Endothelial cell of umbilical vein (primary cell): ENCODE measurements around the gene NR1H4. TPM values are rescaled to one million over a fixed set of nuclear protein-coding genes. Genes with fewer than 3 reads are reported as not detected.
A peak's percentile ranks its signal among the peaks of the same experiment; 100 is the strongest.

ENCODE experiments used
- BruUV-seq: library from RNA; stranded (reverse); fragments of 400-500 nt; replicated peaks from 2 replicates; lab custom pipeline; 2021; lab: Mats Ljungman, UMichigan
- CTCF ChIA-PET: fragments of 300-600, 350-600 bp; sonication (Branson Sonifier 250); formaldehyde crosslinking; loops from one replicate; lab custom pipeline; 2021; ENCODE audit warnings: antibody characterized with exemption, inconsistent platforms; lab: Charles Lee
- POLR2A ChIA-PET: fragments of 300-600, 350-600 bp; sonication (Branson Sonifier 250); formaldehyde crosslinking; loops from one replicate; lab custom pipeline; 2021; ENCODE audit warnings: antibody characterized with exemption, inconsistent platforms; lab: Charles Lee
- DNase-seq: peaks from one replicate; pipeline ENCODE4 v3.0.0-alpha.2; 2011; ENCODE audit warnings: low read depth, low spot score
- FAIRE-seq: peaks from 2 replicates; lab custom pipeline; 2011; peaks lifted over from hg19 to GRCh38; lab: Jason Lieb, UNC
- H2AFZ ChIP-seq: 2 replicates; pipeline ENCODE4 v1.6.0; 2012; ENCODE audit warnings: low read depth, low read length, control low read depth, inconsistent platforms
- H3K27ac ChIP-seq: 2 replicates; pipeline ENCODE4 v1.5.1; 2011; ENCODE audit warnings: low read depth, mild to moderate bottlenecking, control low read depth, low read length, moderate library complexity; ENCODE audit not compliant: insufficient read depth
- H3K27me3 ChIP-seq, 2 experiments: 2 replicates each; pipeline versions ENCODE4 v1.6.0 to v1.6.1; 2011; ENCODE audit warnings: low read length in 2 of 2, mixed read lengths in 1 of 2; ENCODE audit not compliant: control insufficient read depth in 2 of 2, insufficient read depth in 2 of 2
- H3K36me3 ChIP-seq, 2 experiments: 2 replicates in 1 of 2; 3 replicates in 1 of 2; pipeline ENCODE4 v1.5.1; 2011; ENCODE audit warnings: low read length in 2 of 2, mild to moderate bottlenecking in 1 of 2, moderate library complexity in 1 of 2; ENCODE audit not compliant: control insufficient read depth in 2 of 2, insufficient read depth in 2 of 2; ENCODE audit errors: extremely low read depth in 1 of 2
- H3K4me1 ChIP-seq: 3 replicates; pipeline ENCODE4 v1.5.1; 2011; ENCODE audit warnings: mild to moderate bottlenecking, low read length; ENCODE audit not compliant: control insufficient read depth, insufficient read depth; ENCODE audit errors: extremely low read depth
- H3K4me2 ChIP-seq: 2 replicates; pipeline ENCODE4 v1.6.1; 2011; ENCODE audit warnings: low read length, control low read depth, mixed read lengths; ENCODE audit not compliant: insufficient read depth
- H3K4me3 ChIP-seq, 3 experiments: fragments of 200-600 bp in 1 of 3; sonication (generic), shearing (Covaris generic) in 1 of 3; replicated peaks in 1 of 3; 2 replicates each; pipeline ENCODE4 v1.5.1; 2011 to 2016; ENCODE audit warnings: control low read depth in 3 of 3, low read length in 3 of 3, mild to moderate bottlenecking in 2 of 3, inconsistent platforms in 1 of 3, low read depth in 1 of 3, moderate library complexity in 1 of 3; ENCODE audit not compliant: insufficient read depth in 1 of 3
- H3K79me2 ChIP-seq: 2 replicates; pipeline ENCODE4 v1.6.0; 2012; ENCODE audit warnings: low read length, inconsistent platforms; ENCODE audit not compliant: control insufficient read depth, insufficient read depth
- H3K9ac ChIP-seq: replicated peaks from 2 replicates; pipeline ENCODE3; 2011; ENCODE audit warnings: low read length, control low read depth; ENCODE audit not compliant: insufficient read depth; ENCODE audit errors: extremely low read depth
- H3K9me1 ChIP-seq: replicated peaks from 3 replicates; pipeline ENCODE4 v1.6.0; 2011; ENCODE audit warnings: mild to moderate bottlenecking, low read length; ENCODE audit not compliant: control insufficient read depth, insufficient read depth; ENCODE audit errors: extremely low read depth
- H3K9me3 ChIP-seq: replicated peaks from 2 replicates; pipeline ENCODE4 v1.5.1; 2012; ENCODE audit warnings: low read length, inconsistent platforms; ENCODE audit not compliant: control insufficient read depth, insufficient read depth
- H4K20me1 ChIP-seq: replicated peaks from 2 replicates; pipeline ENCODE3; 2011; ENCODE audit warnings: mild to moderate bottlenecking, low read length; ENCODE audit not compliant: control insufficient read depth, insufficient read depth; ENCODE audit errors: extremely low read depth
- EZH2 ChIP-seq: IDR thresholded peaks from 2 replicates; pipeline ENCODE4 v1.6.1; 2012; ENCODE audit warnings: borderline replicate concordance, low read depth, mild to moderate bottlenecking, moderate library complexity, low read length, inconsistent platforms; ENCODE audit not compliant: severe bottlenecking
- FOS ChIP-seq: IDR thresholded peaks from 2 replicates; pipeline ENCODE4 v1.6.1; 2011; ENCODE audit warnings: mild to moderate bottlenecking, low read length, moderate library complexity, borderline replicate concordance; ENCODE audit not compliant: insufficient read depth
- GATA2 ChIP-seq: IDR thresholded peaks from 2 replicates; pipeline ENCODE4 v1.7.0; 2011; ENCODE audit warnings: low read depth, mild to moderate bottlenecking, moderate library complexity, mixed read lengths, low read length; ENCODE audit not compliant: insufficient read length, insufficient read depth
- JUN ChIP-seq: IDR thresholded peaks from 2 replicates; pipeline ENCODE4 v1.6.1; 2011; ENCODE audit warnings: borderline replicate concordance, low read depth; ENCODE audit not compliant: insufficient read length, insufficient read depth
- MYC ChIP-seq: IDR thresholded peaks from one replicate; pipeline ENCODE4 v1.6.1; 2011; ENCODE audit warnings: mild to moderate bottlenecking, low read depth, low read length
- POLR2A ChIP-seq: IDR thresholded peaks from 2 replicates; pipeline ENCODE4 v1.6.1; 2012; ENCODE audit warnings: low read depth, mild to moderate bottlenecking, control low read depth, low read length
- POLR2AphosphoS5 ChIP-seq: IDR thresholded peaks from 2 replicates; pipeline ENCODE4 v1.6.1; 2012; ENCODE audit warnings: low read depth, mild to moderate bottlenecking, control low read depth, low read length, moderate library complexity; ENCODE audit not compliant: insufficient read depth
- dilution Hi-C: fragments of 300-500 bp; cut with MboI; formaldehyde crosslinking; loops from one replicate; pipeline ENCODE4 v1.15.0; 2019; ENCODE audit warnings: low sequenced_read_pairs; ENCODE audit not compliant: extremely low pct_ligation_motif_present
- intact Hi-C: fragments of 100-400 bp; cut with micrococcal nuclease; formaldehyde crosslinking; loops from one replicate; pipeline ENCODE4 v1.10.0; 2022
- polyA plus RNA-seq, 4 experiments: library from polyadenylated mRNA; depleted of rRNA in 3 of 4; stranded (reverse) in 3 of 4; unstranded in 1 of 4; fragments of >200 nt; gene quantifications; 2 replicates each; pipeline versions ENCODE4 v1.2.1 to v1.2.3, GENCODE V29; 2011 to 2012; ENCODE audit warnings: missing spikeins in 1 of 4
- total RNA-seq: library from RNA; stranded (reverse); gene quantifications from 2 replicates; pipeline ENCODE4 v1.2.3, GENCODE V29; 2021
- TF ChIP-seq, protein P1 (sequence below): IDR thresholded peaks from 2 replicates; pipeline ENCODE4 v1.6.1; 2011; ENCODE audit not compliant: insufficient read depth, insufficient read length
- TF ChIP-seq, protein P2 (sequence below), 2 donors: IDR thresholded peaks; 1 replicate in 1 of 2; 2 replicates in 1 of 2; pipeline ENCODE4 v1.5.1; 2011; ENCODE audit warnings: low read length in 2 of 2, mild to moderate bottlenecking in 2 of 2, moderate library complexity in 2 of 2, control low read depth in 1 of 2, inconsistent platforms in 1 of 2, low read depth in 1 of 2; ENCODE audit not compliant: insufficient read depth in 1 of 2; ENCODE audit errors: extremely low read depth in 1 of 2

The NR1H4 gene
- total and polyA plus RNA-seq, 2 donors (not counting 3 experiments of a cell fraction or from before 2014, with no cell fraction given), result not detected

DNA sequence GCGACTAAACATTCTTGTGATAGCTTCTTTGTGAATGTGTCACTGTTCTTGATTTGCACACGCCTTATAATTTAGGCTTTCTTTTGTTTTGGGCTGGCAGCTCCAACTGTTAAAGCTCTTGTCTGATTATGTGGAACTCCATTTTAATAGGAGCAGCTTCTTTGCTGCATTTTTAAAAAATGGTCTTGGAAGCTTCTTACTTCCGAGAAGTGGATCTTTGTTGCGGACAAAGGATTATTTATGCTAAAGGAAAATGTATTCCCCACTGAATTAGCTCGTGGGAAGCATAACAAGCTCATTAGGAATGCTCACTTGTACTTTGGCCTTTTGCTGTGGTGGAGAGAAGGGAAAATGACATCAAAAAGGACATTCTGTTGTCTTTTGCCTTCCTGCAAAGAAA, 119.8 kb downstream of the NR1H4 start:
- no peak for TF ChIP-seq POLR2A
- no peak for TF ChIP-seq GATA2
- TF ChIP-seq MYC, result no peak
- TF ChIP-seq EZH2, result no peak
- no peak for TF ChIP-seq JUN
- TF ChIP-seq, protein P1, sequence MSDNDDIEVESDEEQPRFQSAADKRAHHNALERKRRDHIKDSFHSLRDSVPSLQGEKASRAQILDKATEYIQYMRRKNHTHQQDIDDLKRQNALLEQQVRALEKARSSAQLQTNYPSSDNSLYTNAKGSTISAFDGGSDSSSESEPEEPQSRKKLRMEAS, result no peak
- TF ChIP-seq POLR2AphosphoS5, result no peak
- no peak for TF ChIP-seq FOS
- TF ChIP-seq, protein P2, sequence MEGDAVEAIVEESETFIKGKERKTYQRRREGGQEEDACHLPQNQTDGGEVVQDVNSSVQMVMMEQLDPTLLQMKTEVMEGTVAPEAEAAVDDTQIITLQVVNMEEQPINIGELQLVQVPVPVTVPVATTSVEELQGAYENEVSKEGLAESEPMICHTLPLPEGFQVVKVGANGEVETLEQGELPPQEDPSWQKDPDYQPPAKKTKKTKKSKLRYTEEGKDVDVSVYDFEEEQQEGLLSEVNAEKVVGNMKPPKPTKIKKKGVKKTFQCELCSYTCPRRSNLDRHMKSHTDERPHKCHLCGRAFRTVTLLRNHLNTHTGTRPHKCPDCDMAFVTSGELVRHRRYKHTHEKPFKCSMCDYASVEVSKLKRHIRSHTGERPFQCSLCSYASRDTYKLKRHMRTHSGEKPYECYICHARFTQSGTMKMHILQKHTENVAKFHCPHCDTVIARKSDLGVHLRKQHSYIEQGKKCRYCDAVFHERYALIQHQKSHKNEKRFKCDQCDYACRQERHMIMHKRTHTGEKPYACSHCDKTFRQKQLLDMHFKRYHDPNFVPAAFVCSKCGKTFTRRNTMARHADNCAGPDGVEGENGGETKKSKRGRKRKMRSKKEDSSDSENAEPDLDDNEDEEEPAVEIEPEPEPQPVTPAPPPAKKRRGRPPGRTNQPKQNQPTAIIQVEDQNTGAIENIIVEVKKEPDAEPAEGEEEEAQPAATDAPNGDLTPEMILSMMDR (IDR thresholded peaks at IDR 0.05; ENCODE audit: extremely low read depth in 1 of 2, insufficient read depth in 1 of 2, low read depth in 1 of 2, low read length in 2 of 2), result no peak
- H3K9ac ChIP-seq, result no peak overlapping the region
- no peaks in the 10 kb centered on the region for H3K36me3 ChIP-seq
- no peak overlapping the region for H3K4me3 ChIP-seq
- peaks cover 47% of the 10 kb centered on the region for H3K79me2 ChIP-seq
- peak overlapping the region; percentile 37 for H3K4me2 ChIP-seq
- DNase-seq, result peak; percentile 46
- H2AFZ ChIP-seq, result no peak overlapping the region
- no peak overlapping the region for H3K27ac ChIP-seq
- H3K27me3 ChIP-seq, result no peaks in the 10 kb centered on the region
- H3K9me1 ChIP-seq, result no peaks in the 10 kb centered on the region
- POLR2A ChIA-PET, result interaction anchor here (0.5 kb wide), 1 partner anchor 686 kb away, joined by 3 read pairs; no protein-coding TSS in a partner anchor
- no TSS peak for BruUV-seq
- dilution Hi-C loops, result no loop called here
- CTCF ChIA-PET, result interaction anchor here (0.8 to 2.6 kb wide), 11 partner anchors 10 to 189 kb away, joined by 3 to 10 read pairs (median 5); partner anchors contain the start of gene GAS2L3
- H3K4me1 ChIP-seq, result no peaks in the 10 kb centered on the region
- no peak for FAIRE-seq
- intact Hi-C loops, result no loop called here
- no peaks in the 10 kb centered on the region for H3K9me3 ChIP-seq
- H4K20me1 ChIP-seq, result no peaks in the 10 kb centered on the region
